HG03571 (cell line): ENCODE data around the gene RDH16.
"Not testable (repeated sequence)": the region's sequence is repeated elsewhere in the genome, so short reads cannot be mapped to it uniquely, and the experiment has no call there.

ENCODE experiments used
- ATAC-seq: cut with Tn5 transposase; IDR thresholded peaks from one replicate; pipeline ENCODE4 v1.9.1; 2021; ENCODE audit not compliant: unreplicated experiment

Gene RDH16

DNA sequence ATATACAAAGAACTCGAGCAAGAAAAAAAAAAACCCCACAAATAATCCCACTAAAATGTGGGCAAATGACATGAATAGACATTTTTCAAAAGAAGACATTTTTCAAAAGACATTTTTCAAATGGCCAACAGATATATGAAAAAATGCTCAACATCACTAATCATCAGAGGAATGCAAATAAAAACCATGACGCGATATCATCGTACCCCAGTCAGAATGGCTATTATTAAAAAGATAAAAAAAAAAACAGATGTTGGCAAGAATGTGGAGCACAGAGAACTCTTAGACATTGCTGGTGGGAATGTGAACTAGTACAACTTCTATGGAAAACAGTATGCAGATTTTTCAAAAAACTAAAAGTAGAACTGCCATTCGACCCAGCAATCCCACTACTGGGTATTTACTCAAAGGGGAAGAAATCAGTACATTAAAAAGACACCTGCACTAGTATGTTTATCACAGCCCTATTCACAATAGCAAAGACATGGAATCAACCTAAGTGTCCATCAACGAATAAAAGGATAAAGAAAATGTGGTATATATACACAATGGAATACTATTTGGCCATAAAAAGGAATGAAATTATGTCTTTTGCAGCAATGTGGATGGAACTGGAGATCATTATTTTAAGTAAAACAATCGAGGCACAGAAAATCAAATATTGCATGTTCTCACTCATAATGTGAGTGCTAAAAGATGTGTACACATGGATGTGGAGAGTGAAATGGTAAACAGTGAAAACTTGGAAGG, 32.6 kb upstream of the RDH16 start:
- ATAC-seq = no peak

DNA sequence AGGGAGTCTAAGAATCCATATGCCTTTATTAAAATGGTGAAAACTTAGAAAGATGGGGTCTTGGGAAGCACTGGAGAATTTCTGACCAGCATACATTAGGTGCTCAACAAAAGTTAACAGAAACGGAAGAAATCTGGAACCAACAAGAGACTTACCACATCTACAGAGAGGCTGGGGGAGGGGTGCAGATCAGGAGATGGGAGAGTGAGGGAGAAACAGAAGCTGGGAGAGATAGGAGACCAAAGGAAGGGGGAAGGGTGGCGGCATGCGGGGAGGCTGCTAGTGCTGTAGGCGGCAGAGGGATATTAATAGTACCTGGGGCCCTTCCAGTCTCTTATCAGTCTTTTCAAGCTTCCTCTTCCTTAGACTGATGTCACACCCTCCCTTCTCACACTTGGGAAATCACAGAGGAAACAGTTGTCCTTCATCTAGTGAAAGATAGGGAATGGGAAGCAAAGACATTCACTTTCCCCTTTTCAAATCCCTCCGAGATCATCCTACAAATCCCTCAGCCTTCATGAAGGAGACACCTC, 30.9 kb upstream of the RDH16 start:
- no peak for ATAC-seq

- ATAC-seq = no peak
Measured at GRCh38 chr12:56987551-56988053, 30.2 kb upstream of the RDH16 start.

DNA sequence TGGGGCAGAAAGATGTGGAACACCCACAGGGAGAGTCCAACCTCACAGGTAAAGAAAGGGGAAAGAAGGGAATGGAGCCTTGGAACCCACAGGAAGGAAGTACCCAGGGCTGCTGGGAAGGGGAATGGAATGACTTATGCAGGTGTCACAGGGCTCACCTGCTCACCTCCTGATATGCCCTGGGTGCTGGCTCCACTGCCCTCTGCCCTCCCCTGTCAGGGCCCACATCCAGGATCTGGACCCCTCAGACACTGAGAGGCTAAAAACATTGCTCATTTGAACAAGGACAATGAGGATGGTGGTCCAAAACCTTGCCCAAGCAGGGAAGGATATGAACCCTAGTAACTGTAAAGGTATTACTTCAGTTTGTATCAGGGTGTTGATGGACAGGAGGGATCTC, 29.6 kb upstream of the RDH16 start:
- no peak for ATAC-seq

DNA sequence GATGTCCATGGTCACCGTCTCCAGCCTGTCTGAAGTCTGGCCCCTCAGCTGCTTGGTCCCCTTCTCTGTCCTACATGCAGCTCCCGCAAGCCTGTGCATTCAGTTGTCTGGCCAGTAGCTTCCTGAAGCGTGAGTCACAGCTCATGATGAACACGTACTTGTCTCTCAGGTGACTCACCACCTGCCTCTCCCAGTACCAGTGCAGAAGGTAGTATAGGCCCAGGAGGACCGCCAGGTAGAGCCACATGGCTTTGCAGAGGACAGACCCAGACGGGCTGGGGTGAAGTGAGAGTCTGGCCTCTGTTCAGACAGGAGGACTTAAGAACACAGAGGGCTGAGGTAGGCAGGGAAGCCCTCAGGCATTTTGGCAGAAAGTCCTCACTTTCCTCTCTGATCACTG, 28.3 kb upstream of the RDH16 start:
- not testable (repeated sequence) for ATAC-seq

- ATAC-seq = no peak
Measured at GRCh38 chr12:56983386-56983785, 26.0 kb upstream of the RDH16 start.

DNA sequence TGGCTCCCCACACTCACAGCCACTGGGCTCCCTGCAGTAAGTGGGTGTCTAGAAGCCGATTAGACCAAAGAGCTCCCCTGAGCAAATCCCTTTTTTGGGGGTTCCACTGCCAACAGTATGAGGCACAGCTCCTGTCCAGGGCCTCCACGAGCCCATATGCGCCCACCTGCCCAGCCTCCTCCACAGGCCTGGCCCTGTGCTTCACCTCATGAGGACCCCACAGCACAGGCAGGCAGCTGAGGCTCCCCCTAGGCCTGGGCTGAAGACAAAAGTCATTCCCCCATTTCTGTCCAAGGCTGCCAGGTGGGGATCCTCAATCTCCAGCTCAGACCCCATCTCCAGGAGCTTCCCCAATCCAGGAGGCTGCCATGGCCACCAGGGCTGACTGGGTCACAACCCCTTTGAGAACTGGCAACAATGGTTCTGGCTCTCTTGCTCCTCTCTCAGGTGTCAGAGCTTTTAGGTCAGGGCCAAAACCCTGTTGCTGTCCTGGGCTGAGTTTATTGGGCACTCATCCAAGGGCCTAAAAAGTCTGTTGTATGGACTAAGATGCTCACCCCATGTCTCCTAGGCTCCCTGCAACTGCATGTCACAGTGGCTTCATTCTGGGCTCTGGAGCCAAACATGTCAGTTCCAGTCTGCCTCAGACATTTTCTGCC, 25.3 kb upstream of the RDH16 start:
- ATAC-seq = not testable (repeated sequence)

DNA sequence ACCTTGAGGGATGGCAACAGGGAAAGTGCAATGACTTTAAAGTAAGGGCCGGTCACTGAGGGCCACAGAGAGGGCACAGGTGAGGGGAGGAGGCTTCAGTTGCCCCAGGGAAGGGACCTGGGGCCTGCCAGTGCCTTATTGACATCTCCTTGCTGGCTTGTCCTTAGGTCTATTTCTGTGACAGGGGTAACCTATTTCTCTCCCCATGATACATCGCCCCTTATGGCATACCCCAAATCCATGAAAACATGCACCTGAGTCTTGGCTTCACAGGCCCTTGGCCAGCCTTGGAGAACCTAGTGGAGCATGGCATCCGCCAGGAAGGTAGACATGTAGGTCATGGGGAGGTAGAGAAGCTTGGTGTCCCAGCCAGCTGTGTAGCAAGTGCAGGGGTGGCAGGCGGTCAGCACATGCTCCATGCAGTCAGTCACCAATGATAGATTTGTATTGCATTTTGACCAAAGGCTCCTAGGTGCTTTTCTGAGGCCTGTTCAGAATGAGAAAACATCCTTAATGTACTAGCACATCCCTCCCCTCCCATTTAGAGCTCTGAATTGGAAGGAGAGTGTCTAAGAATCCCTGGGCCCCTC, 23.6 kb upstream of the RDH16 start:
- no peak for ATAC-seq

GRCh38 chr12:56980268-56980667, 22.9 kb upstream of the RDH16 start:
- no peak for ATAC-seq

GRCh38 chr12:56979628-56980027, 22.2 kb upstream of the RDH16 start:
- ATAC-seq = no peak

DNA sequence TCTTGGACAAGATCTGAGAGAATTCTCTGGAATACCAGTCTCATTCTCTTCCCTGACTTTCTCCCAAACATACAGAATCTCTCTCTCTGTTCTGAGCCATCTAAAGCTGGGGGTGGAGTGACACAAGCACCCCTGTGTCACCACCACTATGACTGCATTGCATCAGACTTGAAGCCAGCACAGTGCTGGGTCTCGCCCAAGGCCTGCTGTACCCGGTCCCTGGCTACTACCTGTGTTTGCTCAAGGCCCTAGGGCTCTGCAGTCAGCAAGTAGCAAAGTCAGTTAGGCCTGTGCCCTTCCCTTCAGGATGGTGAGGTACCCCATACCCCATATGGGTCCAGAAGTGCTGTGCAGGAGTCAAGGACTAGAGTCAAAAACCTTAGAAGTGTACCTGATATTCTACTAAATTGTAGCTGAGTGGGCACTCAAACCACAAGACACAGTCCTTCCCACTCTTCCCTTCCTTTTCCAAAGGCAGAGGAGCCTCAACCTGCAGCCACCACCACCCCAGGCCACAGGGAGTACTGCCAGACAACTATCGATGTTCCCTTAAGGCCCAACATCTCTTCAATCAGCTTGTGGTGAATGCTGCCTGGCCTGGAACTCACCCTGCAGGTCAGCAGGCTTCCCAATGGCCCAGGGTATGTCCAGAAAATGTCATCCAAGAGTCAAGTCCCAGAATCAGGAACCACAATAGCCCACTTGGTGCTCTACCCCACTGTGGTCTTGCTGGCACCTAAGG, 21.2 kb upstream of the RDH16 start:
- ATAC-seq = no peak

GRCh38 chr12:56977361-56977760, 20.0 kb upstream of the RDH16 start:
- not testable (repeated sequence) for ATAC-seq

GRCh38 chr12:56974224-56974623, 16.8 kb upstream of the RDH16 start:
- ATAC-seq = not testable (repeated sequence)

DNA sequence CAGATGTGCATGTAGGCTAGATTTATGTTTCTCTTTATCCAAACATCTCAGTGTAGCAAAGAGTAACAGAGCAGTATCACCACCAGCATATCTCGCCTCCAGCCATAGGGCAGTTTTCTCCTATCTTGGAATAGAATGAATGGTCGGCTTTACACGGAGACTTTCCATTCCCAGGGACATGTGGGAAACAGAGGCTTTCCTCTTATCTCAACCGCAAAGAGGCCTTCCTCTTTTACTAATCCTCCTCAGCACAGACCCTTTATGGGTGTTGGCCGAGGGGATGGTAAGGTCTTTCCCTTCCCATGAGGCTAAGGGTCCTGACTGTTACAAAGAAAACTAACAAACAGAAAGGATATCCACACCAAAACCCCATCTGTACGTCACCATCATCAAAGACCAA, 11.5 kb upstream of the RDH16 start:
- not testable (repeated sequence) for ATAC-seq

DNA sequence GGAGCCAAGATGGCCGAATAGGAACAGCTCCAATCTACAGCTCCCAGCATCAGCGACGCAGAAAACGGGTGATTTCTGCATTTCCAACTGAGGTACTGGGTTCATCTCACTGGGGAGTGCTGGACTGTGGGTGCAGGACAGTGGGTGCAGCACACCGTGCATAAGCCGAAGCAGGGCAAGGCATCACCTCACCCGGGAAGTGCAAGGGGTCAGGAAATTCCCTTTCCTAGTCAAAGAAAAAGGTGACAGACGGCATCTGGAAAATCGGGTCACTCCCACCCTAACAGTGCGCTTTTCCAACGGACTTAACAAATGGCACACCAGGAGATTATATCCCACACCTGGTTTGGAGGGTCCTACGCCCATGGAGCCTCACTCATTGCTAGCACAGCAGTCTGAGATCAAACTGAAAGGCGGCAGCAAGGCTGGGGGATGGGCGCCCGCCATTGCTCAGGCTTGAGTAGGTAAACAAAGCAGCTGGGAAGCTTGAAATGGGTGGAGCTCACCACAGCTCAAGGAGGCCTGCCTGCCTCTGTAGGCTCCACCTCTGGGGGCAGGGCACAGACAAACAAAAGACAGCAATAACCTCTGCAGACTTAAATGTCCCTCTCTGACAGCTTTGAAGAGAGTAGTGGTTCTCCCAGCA, 8.7 kb upstream of the RDH16 start:
- not testable (repeated sequence) for ATAC-seq

GRCh38 chr12:56965124-56965523, 7.7 kb upstream of the RDH16 start:
- not testable (repeated sequence) for ATAC-seq

DNA sequence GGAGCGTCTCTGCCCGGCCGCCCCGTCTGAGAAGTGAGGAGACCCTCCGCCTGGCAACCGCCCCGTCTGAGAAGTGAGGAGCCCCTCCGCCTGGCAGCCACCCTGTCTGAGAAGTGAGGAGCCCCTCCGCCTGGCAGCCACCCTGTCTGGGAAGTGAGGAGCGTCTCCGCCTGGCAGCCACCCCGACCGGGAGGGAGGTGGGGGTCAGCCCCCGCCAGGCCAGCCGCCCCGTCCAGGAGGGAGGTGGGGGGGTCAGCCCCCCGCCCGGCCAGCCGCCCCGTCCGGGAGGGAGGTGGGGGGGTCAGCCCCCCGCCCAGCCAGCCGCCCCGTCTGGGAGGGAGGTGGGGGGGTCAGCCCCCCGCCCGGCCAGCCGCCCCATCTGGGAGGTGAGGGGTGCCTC, 6.1 kb upstream of the RDH16 start:
- ATAC-seq = not testable (repeated sequence)

GRCh38 chr12:56962247-56962646, 4.8 kb upstream of the RDH16 start:
- ATAC-seq = not testable (repeated sequence)

DNA sequence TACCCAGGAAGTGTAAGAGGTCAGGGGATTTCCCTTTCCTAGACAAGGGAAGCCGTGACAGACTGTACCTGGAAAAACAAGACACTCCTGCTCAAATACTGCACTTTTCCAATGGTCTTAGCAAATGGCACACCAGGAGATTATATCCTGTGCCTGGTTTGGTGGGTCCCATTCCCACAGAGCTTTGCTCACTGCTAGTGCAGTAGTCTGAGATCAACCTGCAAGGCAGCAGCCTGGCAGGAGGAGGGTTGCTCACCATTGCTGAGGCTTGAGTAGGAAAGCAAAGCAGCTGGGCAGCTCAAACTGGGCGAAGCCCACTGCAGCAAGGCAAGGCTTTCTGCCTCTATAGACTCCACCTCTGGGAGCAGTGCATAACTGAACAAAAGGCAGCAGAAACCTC, 1.0 kb upstream of the RDH16 start:
- no peak for ATAC-seq

GRCh38 chr12:56955631-56956256, 1.7 kb downstream of the RDH16 start:
- ATAC-seq = no peak
